ENCODE measurements around the gene DYDC2.

The DYDC2 gene

GRCh38 chr10:80356563-80356988, at the start of gene DYDC2, which contains the start of gene DYDC1:
Gene DYDC2, plus strand, starts transcription at chr10:80356781. Its CDS starts 5,663 bp downstream, at chr10:80362444.
Gene DYDC1, minus strand, starts transcription at chr10:80356755. Its CDS starts 4,154 bp downstream, at chr10:80352601.
- no peak within 1 kb of the TSS for H3K9ac ChIP-seq (ENCODE audit: low read length)
- H3K27me3 ChIP-seq (replicated peaks; ENCODE audit: insufficient read depth, low read length): no peaks in the 10 kb centered on the region
- no peaks in the 10 kb centered on the region for H3K4me1 ChIP-seq (ENCODE audit: low read length)
- no peaks in the 10 kb centered on the region for H4K20me1 ChIP-seq (ENCODE audit: insufficient read depth, low read length)
- H3K4me3 ChIP-seq (ENCODE audit: low read length): peak within 1 kb of the TSS; percentile 41; the same call in 1 of the 2 replicates
- no peaks in the 10 kb centered on the region for H3K36me3 ChIP-seq (replicated peaks; ENCODE audit: insufficient read depth, low read length)
- H3K9me3 ChIP-seq (replicated peaks; ENCODE audit: insufficient read depth, low read length): no peaks in the 10 kb centered on the region
- TF ChIP-seq CTCF (IDR thresholded peaks at IDR 0.05; ENCODE audit: low read length) (no peak), EZH2 (optimal IDR thresholded peaks at IDR 0.05; ENCODE audit: low read depth, low read length) (no peak), EZH2phosphoT487 (IDR thresholded peaks at IDR 0.05; ENCODE audit: low read length) (no peak)
- peak within 1 kb of the TSS; percentile 66 for H3K4me2 ChIP-seq (ENCODE audit: low read depth, low read length)
- H3K79me2 ChIP-seq (ENCODE audit: low read length): no peaks in the 10 kb centered on the region
- H3K27ac ChIP-seq (ENCODE audit: low read length): no peak within 1 kb of the TSS
- H3F3A ChIP-seq (ENCODE audit: insufficient read depth, low read length): no peaks in the 10 kb centered on the region
- H2AFZ ChIP-seq (ENCODE audit: low read length): peak within 1 kb of the TSS; percentile 53
- DNase-seq: peak; percentile 67
- H3K9me2 ChIP-seq (replicated peaks; ENCODE audit: insufficient read depth, low read length): no peaks in the 10 kb centered on the region

GRCh38 chr10:80313523-80313922, 43.1 kb upstream of the DYDC2 start:
- Histone ChIP-seq H3K4me3 (ENCODE audit: low read length) (no peak overlapping the region), H3K9me3 (replicated peaks; ENCODE audit: insufficient read depth, low read length) (no peaks in the 10 kb centered on the region), H3K4me2 (ENCODE audit: low read depth, low read length) (no peak overlapping the region), H3K36me3 (replicated peaks; ENCODE audit: insufficient read depth, low read length) (no peaks in the 10 kb centered on the region), H3K9me2 (replicated peaks; ENCODE audit: insufficient read depth, low read length) (no peaks in the 10 kb centered on the region), H3F3A (ENCODE audit: insufficient read depth, low read length) (no peaks in the 10 kb centered on the region), H3K9ac (ENCODE audit: low read length) (no peak overlapping the region), H3K79me2 (ENCODE audit: low read length) (no peaks in the 10 kb centered on the region), H3K27me3 (replicated peaks; ENCODE audit: insufficient read depth, low read length) (no peaks in the 10 kb centered on the region), H3K27ac (ENCODE audit: low read length) (no peak overlapping the region), H2AFZ (ENCODE audit: low read length) (no peak overlapping the region), H3K4me1 (ENCODE audit: low read length) (no peaks in the 10 kb centered on the region), H4K20me1 (ENCODE audit: insufficient read depth, low read length) (no peaks in the 10 kb centered on the region)
- TF ChIP-seq EZH2phosphoT487 (IDR thresholded peaks at IDR 0.05; ENCODE audit: low read length) (no peak), CTCF (IDR thresholded peaks at IDR 0.05; ENCODE audit: low read length) (no peak), EZH2 (optimal IDR thresholded peaks at IDR 0.05; ENCODE audit: low read depth, low read length) (no peak)
- DNase-seq: no peak

- no peak for TF ChIP-seq EZH2phosphoT487 (IDR thresholded peaks at IDR 0.05; ENCODE audit: low read length)
- no peak for TF ChIP-seq EZH2 (optimal IDR thresholded peaks at IDR 0.05; ENCODE audit: low read depth, low read length)
- no peak for TF ChIP-seq CTCF (IDR thresholded peaks at IDR 0.05; ENCODE audit: low read length)
- no peaks in the 10 kb centered on the region for H3K79me2 ChIP-seq (ENCODE audit: low read length)
- no peaks in the 10 kb centered on the region for H3K9me3 ChIP-seq (replicated peaks; ENCODE audit: insufficient read depth, low read length)
- H3F3A ChIP-seq (ENCODE audit: insufficient read depth, low read length): no peaks in the 10 kb centered on the region
- no peak overlapping the region for H2AFZ ChIP-seq (ENCODE audit: low read length)
- H3K27me3 ChIP-seq (replicated peaks; ENCODE audit: insufficient read depth, low read length): no peaks in the 10 kb centered on the region
- no peaks in the 10 kb centered on the region for H3K36me3 ChIP-seq (replicated peaks; ENCODE audit: insufficient read depth, low read length)
- no peak overlapping the region for H3K27ac ChIP-seq (ENCODE audit: low read length)
- DNase-seq: no peak
- no peaks in the 10 kb centered on the region for H3K4me1 ChIP-seq (ENCODE audit: low read length)
- H4K20me1 ChIP-seq (ENCODE audit: insufficient read depth, low read length): no peaks in the 10 kb centered on the region
- H3K9me2 ChIP-seq (replicated peaks; ENCODE audit: insufficient read depth, low read length): no peaks in the 10 kb centered on the region
- no peak overlapping the region for H3K4me2 ChIP-seq (ENCODE audit: low read depth, low read length)
- no peak overlapping the region for H3K9ac ChIP-seq (ENCODE audit: low read length)
- no peak overlapping the region for H3K4me3 ChIP-seq (ENCODE audit: low read length)
Measured at GRCh38 chr10:80315391-80315790, 41.2 kb upstream of the DYDC2 start.

Measured in MM.1S (cell line).